H1 (cell line): ENCODE data around the gene PHRF1. TPM values are rescaled to one million over a fixed set of nuclear protein-coding genes. Genes with fewer than 3 reads are reported as not detected.

Experiments
- CREB1 ChIP-seq: IDR thresholded peaks from 2 replicates; pipeline ENCODE4 v1.6.1; 2012; ENCODE audit warnings: inconsistent platforms
- JUND ChIP-seq: IDR thresholded peaks from 2 replicates; pipeline ENCODE4 v1.6.1; 2011; ENCODE audit warnings: mild to moderate bottlenecking, improper control_type of control experiment, low read length
- POLR2AphosphoS5 ChIP-seq: IDR thresholded peaks from 2 replicates; pipeline ENCODE4 v1.6.1; 2011; ENCODE audit warnings: low read depth, low read length
- POU5F1 ChIP-seq: IDR thresholded peaks from 2 replicates; pipeline ENCODE4 v1.6.1; 2011; ENCODE audit warnings: low read depth, mild to moderate bottlenecking, low read length, moderate library complexity
- SP4 ChIP-seq: IDR thresholded peaks from 2 replicates; pipeline ENCODE4 v1.6.1; 2012; ENCODE audit warnings: low read length, inconsistent platforms
- polyA plus RNA-seq, 7 experiments: library from polyadenylated mRNA; depleted of rRNA in 3 of 7; stranded (reverse) in 5 of 7; unstranded in 2 of 7; fragments of >200 nt in 5 of 7; fragments of 200-250 nt in 2 of 7; gene quantifications; 1 replicate in 5 of 7; 2 replicates in 1 of 7; 4 replicates in 1 of 7; pipeline versions ENCODE4 v1.2.1 to v1.2.3, GENCODE V29; 2011 to 2013; ENCODE audit warnings: missing spikeins in 2 of 7, mixed read lengths in 2 of 7
- total RNA-seq: library from RNA; stranded (reverse); fragmentation: NEBNext Ultra II Directional; extraction: Animal tissue kit (Norgen Biotek cat#: 25700); gene quantifications from 2 replicates; pipeline ENCODE4 v1.2.1, GENCODE V29; 2021

PHRF1 gene
- total and polyA plus RNA-seq, 2 of the 8 experiments (the other 6 are each of a cell fraction or from before 2014, with no cell fraction given) = 13.4 to 37.3 TPM

DNA sequence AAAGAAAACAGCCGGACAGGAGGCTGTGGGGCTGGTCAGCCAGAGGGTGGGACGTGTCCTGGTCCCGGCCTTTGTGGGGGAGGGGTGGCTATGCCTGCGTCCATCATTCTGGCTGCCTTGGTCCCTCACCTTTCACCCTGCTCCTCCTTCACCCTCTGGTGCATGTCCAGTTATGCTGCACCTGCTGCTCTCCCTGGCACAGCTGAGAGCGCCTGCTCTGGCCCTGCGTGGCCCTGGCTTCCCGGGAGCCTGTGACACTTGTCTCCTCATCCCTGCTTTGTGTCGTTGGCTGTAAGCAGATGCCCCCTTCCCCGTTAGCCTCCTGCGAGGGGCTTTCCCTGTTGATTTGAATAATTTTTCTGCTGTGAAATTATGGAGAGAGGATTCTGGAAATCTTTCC lies 16.6 kb downstream of the PHRF1 start (continued):
- TF ChIP-seq POU5F1 (no peak), CREB1 (no peak), SP4 (no peak), JUND (no peak), POLR2AphosphoS5 (no peak)
